ENCODE results near the gene KLK15.

KLK15 gene

DNA sequence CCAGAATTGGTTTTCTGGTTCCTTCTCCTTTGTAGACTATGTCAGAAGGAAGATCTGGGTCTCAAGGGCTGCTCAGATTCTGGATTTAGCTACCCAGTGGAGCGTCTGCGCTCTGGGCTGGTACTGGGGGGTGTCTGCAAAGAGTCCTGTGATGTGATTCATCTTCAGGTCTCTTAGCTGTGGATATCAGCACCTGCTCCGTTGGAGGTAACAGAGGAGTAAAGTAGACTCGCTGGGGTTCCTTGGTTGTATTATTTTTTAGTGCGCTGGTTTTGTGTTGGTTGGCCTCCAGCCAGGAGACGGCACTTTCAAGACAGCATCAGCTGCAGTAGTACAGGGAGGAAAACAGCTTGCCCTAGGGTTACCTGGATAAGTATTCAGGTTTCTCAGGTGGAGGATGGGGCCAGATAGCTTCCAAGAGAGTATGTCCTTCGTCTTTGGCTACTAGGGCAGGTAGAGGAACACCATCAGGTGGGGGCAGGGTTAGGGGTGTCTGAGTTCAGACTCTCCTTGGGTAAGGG is 10.4 kb upstream of the KLK15 start:
- no peak for DNase-seq (ENCODE audit: low read depth in 2 of 2)

- no peak for DNase-seq (ENCODE audit: low read depth in 2 of 2)
Observed at GRCh38 chr19:50843205-50843604, 9.8 kb upstream of the KLK15 start.

DNA sequence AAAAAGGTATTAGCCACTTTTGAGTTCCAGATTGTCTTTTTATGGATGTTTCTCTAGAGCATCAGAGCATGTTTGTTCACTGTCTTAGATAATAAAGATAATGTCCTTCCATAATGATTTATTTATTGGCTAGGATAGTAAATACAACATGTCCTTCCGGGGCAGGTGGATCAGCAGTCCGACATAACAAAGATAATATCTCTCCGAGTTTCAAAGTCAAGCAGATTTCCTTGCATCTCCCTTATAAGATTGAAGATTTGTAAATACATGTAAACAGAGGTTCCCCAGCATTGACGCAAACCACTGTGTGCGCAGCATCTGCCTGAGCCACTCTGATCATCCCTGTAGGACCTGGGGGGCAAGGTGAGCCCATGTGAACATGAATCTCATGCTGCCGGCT is 8.8 kb upstream of the KLK15 start:
- no peak for DNase-seq (ENCODE audit: low read depth in 2 of 2)

DNA sequence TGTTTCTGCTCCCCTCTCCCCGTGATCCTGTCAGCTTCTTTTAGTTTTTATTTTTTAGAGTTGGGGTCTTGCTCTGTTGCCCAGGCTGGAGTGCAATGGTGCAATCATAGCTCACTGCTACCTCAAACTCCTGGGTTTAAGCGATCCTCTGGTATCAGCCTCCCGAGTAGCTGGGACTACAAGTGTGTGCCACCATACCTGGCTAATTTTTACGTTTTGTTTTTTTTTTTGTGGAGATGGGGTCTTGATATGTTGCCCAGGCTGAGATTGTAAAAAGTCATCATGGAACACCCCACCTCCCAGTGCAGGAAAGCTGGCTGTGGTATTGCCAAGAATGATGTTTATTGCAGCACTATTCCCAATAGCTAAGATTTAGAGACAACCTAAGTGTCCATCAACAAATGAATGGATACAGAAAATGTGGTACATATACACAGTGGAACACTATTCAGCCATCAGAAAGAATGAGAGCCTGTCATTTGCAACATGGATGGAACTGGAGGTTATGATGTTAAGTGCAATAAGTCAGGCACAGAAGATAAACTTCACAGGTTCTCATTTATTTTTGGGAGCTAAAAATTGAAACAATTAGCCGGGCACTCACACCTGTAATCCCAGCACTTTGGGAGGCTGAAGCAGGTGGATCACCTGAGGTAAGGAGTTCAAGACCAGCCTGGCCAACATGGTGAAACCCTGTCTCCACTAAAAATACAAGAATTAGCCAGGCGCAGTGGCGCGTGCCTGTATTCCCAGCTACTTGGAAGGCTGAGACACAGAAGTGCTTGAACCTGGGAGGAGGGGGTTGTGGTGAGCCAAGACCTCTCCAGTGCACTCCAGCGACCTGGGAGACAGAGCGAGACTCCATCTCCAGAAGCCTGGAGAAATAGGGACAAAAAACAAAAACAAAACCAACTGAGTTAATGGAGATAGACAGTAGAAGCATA is 6.6 kb upstream of the KLK15 start:
- DNase-seq (ENCODE audit: low read depth in 2 of 2) = no peak

- no peak for DNase-seq (ENCODE audit: low read depth in 2 of 2)
Observed at GRCh38 chr19:50838239-50838638, 4.9 kb upstream of the KLK15 start.

GRCh38 chr19:50837300-50837699 is 3.9 kb upstream of the KLK15 start:
- DNase-seq (ENCODE audit: low read depth in 2 of 2) = no peak

GRCh38 chr19:50836543-50837195 is 3.3 kb upstream of the KLK15 start:
- DNase-seq (ENCODE audit: low read depth in 2 of 2) = no peak

DNA sequence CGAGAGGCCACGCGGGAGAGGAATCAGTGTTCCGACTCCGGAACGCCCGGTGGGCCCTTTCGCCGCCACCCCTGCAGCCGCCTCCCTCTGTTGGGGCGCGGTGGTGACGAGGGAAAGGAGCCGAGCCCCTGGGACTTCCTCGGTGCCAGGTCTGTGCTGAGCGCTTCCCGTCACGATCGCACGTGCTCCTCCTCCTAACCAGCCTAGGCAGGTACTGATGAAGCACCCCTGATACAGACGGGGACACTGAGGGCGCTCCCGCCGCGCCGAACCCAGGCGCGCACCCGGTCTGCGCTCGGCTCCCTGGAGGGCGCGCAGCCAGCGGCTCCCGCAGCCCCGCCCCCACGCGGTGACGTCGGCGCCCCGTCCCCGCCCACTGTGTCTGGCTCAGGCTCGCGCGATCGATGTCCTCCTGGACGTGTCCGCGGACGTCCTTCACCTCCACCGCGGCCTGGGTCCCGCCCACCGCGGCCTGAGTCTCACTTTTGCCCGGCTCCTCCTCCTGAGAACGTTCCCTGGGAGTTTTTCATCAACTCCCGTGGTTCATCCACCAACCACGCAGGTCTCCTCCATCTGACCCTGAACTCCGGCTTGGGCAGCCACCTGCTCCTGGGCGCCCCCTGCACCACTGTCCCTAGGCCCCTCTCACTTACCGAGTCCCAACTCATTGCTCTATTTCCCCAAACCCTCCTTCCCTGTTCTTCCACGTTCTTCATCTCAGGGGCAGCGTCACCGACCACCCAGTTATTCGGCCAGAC is 2.6 kb upstream of the KLK15 start:
- DNase-seq (ENCODE audit: low read depth in 2 of 2) = peak; percentile 24 to 32

DNA sequence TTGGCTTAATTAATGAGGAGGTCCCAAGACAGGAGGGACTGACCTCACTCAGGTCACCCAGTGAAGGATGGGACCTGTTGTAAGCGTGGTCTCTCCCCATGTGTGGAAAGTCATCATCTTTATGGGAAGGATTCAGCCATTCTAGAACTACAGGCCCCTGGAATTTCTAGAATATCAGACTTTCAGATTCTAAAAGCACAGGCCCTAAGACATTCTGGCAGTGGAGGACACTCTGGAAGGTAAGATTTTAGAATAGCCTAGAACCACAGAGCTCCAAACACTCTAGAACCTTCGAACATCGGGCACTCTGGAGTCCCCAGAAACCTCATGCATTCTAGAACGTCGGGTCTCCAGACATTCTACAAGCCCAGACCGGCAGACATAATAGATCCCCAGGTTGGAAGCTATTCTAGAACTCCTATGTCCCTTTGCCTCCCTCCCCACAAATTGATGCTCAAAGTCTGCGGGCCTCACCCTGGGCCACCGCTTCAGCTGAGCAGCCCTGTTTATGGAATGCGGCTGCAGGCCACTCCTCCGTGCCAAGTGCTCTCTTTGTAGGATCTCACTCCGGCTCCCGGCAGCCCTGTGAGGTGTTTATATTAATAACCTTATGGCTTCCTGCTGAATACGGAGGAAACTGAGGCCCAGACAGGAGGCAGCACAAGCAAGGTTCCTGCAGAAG is 1.9 kb upstream of the KLK15 start:
- DNase-seq (ENCODE audit: low read depth in 2 of 2) = no peak

- DNase-seq (ENCODE audit: low read depth in 2 of 2) = no peak
Observed at GRCh38 chr19:50833802-50834167, 411 bp upstream of the KLK15 start.

- DNase-seq (ENCODE audit: low read depth in 2 of 2) = no peak
Observed at GRCh38 chr19:50832666-50833065, 708 bp downstream of the KLK15 start.

GRCh38 chr19:50831026-50831396 is 2.4 kb downstream of the KLK15 start:
- no peak for DNase-seq (ENCODE audit: low read depth in 2 of 2)

- no peak for DNase-seq (ENCODE audit: low read depth in 2 of 2)
Observed at GRCh38 chr19:50830266-50831025, 2.9 kb downstream of the KLK15 start.

DNA sequence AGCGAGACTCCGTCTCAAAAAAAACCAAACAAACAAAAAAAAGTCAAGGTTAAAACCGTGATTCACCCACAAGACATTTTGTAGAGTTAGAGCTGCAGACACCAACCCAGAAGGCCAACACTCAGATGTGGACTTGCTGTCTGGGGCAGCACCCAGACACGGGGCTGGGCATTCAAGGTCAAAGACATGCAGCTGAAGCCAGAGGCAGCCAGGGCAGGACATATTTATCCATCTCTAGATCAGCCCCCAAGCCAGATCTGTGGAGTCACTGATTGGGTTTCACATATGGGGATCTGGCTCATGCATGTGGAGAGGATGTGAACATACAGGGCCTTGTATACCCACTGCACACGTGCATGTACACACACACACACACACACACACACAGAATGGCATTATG is 3.6 kb downstream of the KLK15 start:
- DNase-seq (ENCODE audit: low read depth in 2 of 2) = no peak

GRCh38 chr19:50827476-50827875 is 5.9 kb downstream of the KLK15 start:
- DNase-seq (ENCODE audit: low read depth in 2 of 2) = no peak

DNA sequence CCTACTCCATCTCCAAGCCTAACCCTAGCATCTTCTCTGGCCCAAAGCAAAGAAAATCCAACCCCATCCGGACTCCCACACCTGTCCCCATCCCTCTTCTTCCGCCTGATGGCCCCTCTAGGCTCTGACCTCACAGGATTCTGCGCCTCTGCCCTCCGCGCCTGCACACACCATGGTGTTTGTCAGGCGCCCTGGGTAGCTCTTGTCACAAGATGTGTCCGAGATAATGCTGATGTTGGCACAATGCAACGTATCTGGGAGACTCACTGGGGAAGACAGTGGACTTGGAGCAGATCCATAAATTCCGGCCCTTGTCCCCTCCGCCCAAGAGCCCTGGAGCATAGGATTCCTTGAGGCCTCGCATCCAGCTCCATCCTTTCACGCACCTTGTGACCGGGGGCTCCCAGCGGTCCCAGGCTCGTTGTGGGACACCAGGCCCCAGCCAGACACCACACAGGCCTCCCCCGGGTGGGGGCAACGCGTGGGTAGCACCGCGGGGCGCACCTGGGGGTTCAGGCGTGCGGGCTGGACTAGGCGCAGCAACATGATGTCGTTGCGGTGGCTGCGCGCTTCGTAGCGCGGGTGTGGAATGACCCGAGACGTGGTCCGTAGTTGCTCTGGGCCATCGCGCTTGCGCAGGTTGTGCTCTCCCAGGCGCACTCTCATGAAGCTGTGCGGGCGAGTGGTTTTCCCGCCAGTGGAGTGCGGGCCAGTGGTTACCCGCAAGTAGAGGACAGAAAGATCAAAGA is 6.7 kb downstream of the KLK15 start:
- DNase-seq (ENCODE audit: low read depth in 2 of 2) = no peak

- no peak for DNase-seq (ENCODE audit: low read depth in 2 of 2)
Observed at GRCh38 chr19:50823389-50824042, 9.9 kb downstream of the KLK15 start, which contains the start of gene KLK1. Gene KLK1 (minus strand): TSS chr19:50823787. CDS start chr19:50823748, 39 bp downstream.

- DNase-seq (ENCODE audit: low read depth in 2 of 2) = no peak
Observed at GRCh38 chr19:50822661-50823208, 10.6 kb downstream of the KLK15 start.

GRCh38 chr19:50821622-50822021 is 11.8 kb downstream of the KLK15 start:
- no peak for DNase-seq (ENCODE audit: low read depth in 2 of 2)

Data from activated CD8-positive, alpha-beta memory T cell treated with anti-CD3 and anti-CD28 coated beads for 4 hours (primary cell).